SK-N-DZ (cell line): ENCODE measurements around the gene POLR3G. TPM values are rescaled to one million over a fixed set of nuclear protein-coding genes. Genes with fewer than 3 reads are reported as not detected.
A peak's percentile ranks its signal among the peaks of the same experiment; 100 is the strongest.

Experiments used
- DNase-seq: peaks from one replicate; pipeline ENCODE4 v3.0.0-alpha.2; 2015; ENCODE audit warnings: low spot score
- polyA plus RNA-seq, 2 experiments: library from polyadenylated mRNA; depleted of rRNA; stranded (reverse); fragments of >200 nt; gene quantifications; 2 replicates each; pipeline ENCODE4 v1.2.3, GENCODE V29; 2014

Gene POLR3G
- polyA plus RNA-seq (2014; cell fraction: cytosol; rRNA removed): 8.1 and 16.0 TPM in 2 replicates
- 10.6 and 14.3 TPM in 2 replicates for polyA plus RNA-seq (2014; cell fraction: nucleus; rRNA removed)

GRCh38 chr5:90474235-90475107 is at the start of gene POLR3G, which contains the start of gene MBLAC2:
Gene POLR3G (plus strand): TSS chr5:90474864. CDS start chr5:90485568, 10,704 bp downstream.
Gene MBLAC2 (minus strand): TSS chr5:90474771. CDS start chr5:90474292, 479 bp downstream.
- peak; percentile 92 for DNase-seq

DNA sequence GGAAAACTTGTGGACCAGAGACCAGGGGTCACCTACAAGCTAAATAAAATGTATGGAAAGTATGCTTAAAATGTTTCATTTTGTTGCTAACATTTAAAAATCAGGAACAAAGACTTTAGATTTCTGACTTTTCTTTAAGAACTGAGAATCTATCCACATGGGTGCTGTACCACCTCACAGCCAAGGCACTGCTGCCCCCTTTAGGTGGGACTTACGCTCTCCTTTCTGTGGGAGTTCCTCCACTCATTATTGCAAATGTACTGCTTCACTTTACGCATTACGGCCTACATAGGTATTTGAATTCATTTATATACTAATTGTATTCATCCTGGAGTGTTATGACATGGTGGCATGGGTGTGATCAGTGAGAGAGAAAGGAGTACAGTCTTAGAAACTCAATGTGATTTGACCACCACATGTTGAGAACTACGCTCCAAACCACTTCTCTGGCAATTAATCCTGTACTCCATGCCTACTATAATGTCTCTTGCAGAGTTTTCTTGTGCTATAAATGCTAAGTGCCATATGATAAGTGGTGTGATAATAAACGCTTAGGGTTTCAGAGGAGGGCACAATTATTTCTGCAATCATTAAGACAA is 40.4 kb upstream of the POLR3G start:
- peak; percentile 51 for DNase-seq

DNA sequence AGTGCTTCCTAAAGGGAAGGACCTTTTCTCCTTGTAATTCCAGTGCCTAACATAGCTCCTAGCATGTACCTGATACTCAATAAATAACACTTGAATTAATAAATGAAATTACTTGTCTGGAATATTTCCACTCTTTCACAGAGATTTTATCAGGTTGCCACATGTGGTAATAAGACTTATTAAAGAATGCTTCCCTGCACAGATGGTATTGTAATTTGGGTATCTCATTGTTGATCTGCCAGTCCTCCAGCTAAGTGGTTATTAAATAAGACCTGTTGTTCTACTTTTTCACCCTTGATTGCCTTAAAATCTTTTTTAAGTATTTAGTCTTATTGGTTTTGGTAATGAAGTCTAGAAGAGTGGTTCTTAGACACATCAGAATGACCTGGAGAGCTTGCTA is 37.0 kb upstream of the POLR3G start:
- peak; percentile 78 for DNase-seq

DNA sequence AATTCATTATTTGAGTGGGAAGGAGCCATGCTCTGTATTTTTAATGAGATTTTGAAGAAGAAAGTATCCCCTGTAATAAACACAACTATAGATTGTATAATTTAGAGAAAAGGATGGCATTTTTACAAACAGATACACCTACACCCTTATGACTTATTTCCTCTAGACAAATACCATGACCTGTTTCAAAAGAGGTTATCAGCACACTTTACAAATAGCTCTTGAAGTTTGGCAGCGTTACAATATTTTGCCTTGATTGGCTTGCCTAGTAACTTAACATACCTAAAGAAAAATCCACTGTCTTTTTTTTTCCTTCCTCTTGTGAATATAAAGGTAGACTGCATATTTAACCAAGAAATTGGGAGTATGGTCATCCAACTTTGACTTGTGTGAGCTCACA is 36.6 kb upstream of the POLR3G start:
- no peak for DNase-seq

GRCh38 chr5:90440644-90441043 is 34.0 kb upstream of the POLR3G start:
- DNase-seq: no peak

DNA sequence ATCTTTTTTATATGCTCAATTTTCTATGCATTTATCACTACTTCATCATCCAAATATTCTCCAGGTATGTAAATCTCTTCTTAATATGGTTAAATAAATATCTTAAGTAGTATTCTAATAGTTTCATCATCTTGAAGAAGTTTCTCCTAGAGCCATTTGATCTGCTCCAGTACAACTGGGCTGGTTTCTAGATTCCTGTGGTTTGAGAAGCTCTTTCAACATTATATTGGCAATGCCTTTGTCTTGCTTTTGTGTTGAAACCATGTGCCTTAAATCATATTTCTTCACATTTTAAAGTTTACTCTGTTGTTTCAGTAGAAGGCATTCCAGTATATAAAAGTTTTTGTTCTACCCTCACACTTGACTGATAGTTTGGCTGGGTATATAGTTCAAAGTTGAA is 27.7 kb upstream of the POLR3G start:
- no peak for DNase-seq

GRCh38 chr5:90461288-90461687 is 13.4 kb upstream of the POLR3G start:
- DNase-seq: no peak

DNA sequence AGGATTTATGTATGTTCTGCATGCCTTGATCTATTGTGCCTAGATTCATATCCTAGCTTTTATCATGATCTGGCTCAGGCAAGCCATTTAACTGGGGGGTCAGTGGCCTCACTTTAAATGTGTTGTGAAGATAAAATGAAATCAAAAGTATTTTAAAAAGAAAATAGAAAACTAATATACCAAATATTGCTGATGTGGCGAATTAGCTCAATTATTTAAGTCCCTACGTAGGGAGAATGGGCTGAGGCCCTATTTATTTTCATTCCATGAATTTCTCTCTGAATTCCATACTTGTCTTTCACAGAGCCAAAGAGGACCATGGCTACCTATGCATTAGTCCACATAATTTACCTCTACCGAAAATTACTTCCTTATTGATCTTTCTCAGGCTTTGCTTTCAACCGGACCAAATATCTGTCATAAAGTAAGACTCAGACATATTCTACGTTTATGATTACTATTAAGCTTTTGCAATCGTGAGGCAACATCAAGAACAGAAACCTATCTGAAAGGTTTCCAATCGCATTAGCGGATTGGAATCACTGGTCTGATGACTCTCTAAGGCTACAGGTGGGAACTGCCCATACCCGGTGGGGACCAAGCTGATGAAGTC is 1.8 kb upstream of the POLR3G start:
- no peak for DNase-seq

DNA sequence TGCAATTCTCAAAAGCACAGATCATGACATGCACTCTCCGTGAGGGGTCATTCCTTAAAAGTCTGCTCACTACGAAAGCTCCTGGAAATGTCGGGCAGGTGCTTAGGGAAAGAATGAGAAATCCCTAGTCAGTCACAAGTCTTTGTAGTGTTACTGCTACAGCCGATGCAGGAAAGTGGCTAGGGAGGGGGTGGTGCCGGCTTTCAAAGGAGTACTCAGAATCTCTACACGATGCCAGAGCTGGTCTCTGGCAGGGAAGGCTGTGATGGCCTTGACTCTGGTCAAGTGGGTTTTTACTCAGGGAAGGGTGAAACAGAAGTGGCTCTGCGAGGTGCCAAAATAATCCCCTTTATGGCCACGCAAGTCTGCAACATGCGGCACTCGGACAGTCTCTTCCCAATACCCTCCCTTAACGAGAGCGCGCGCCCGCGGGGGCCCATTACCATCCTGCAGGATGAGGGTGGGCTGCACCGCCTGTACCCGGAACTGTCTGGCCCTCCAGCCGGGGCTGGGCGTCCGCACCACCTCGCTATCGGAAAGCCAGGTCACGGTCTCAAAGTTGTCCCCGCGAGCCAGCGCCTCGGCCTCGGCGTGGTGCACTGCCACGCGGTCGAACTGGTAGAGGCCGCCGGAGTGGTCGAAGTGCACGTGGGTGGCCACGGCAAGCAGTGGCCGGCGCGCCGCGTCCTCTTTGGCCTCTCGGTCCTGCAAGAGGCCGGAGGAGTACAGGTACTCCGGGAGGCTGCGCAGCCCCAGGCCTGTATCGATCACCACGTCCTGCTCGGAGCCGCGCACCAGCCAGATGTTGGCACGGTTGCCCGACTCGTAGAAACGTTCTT is 1.0 kb upstream of the POLR3G start:
- peak; percentile 39 for DNase-seq

- no peak for DNase-seq
Observed at GRCh38 chr5:90475436-90475980, 844 bp downstream of the POLR3G start.

- DNase-seq: no peak
Observed at GRCh38 chr5:90476391-90476790, 1.7 kb downstream of the POLR3G start.

- DNase-seq: no peak
Observed at GRCh38 chr5:90477073-90477472, 2.4 kb downstream of the POLR3G start.

GRCh38 chr5:90477621-90478215 is 3.1 kb downstream of the POLR3G start:
- DNase-seq: no peak

- no peak for DNase-seq
Observed at GRCh38 chr5:90479611-90480385, 5.1 kb downstream of the POLR3G start.

GRCh38 chr5:90480699-90481098 is 6.0 kb downstream of the POLR3G start:
- DNase-seq: no peak

DNA sequence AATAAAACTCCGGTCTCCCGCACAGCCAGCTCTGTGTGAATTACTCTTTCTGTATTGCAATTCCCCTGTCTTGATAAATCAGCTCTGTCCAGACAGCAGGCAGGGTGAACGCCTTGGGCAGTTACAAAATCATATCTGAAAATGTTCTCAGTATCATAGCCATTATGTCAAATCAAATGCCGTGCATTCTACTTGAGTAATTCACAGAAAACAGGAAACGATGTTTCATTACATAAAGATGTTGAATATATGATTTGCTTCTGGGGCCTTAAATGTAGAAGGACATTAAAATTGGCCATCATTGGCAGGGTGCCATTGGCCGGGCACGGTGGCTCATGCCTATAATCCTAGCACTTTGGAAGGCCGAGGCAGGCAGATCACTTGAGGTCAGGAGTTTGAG is 8.5 kb downstream of the POLR3G start:
- DNase-seq: no peak

- no peak for DNase-seq
Observed at GRCh38 chr5:90484540-90484939, 9.9 kb downstream of the POLR3G start.

DNA sequence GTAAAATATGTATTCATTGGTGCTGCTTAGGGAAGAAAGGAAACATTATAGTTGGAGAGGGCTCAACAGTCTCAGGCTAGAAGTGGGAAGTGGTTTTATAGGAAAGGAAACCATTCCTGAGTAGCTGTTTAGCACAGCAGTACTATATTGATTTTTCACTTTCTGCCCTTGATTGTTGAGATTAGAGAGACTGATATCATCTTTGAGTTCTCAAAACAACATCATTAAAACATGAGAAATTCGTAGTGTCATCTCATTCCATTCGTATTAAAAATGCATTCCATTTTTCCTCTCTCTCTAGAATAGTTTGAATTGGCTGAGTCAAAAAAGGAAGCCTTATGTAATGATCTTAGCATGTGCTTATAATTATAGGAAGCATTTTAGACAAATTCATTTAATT is 14.1 kb downstream of the POLR3G start:
- no peak for DNase-seq

DNA sequence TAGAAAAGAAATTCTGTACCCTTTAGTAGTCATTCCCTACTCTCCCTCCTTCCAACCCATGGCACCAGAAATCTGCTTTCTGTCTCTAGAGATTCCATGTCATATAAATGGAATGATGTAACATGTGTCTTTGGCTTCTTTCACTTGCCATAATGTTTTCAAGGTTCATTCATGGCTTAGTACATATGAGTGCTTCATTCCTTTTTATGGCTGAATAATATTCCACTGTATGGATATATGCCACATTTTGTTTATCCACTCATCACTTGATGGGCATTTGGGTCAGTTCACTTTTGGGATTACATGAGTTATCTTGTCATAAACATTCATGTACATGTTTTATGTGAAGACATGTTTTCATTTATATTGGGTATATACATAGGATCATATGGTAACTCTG is 19.4 kb downstream of the POLR3G start:
- DNase-seq: no peak

- no peak for DNase-seq
Observed at GRCh38 chr5:90495146-90495545, 20.5 kb downstream of the POLR3G start.
